Measurements from ENCODE around the gene USP17L19. TPM values are rescaled to one million over a fixed set of nuclear protein-coding genes. Genes with fewer than 3 reads are reported as not detected.

The USP17L19 gene
- total and polyA plus RNA-seq, 3 experiments from 2014 or later: not detected

Other genes with a start within 250 kb of the USP17L19 start
- gene FAM90A26, start 83.0 kb upstream of the USP17L19 start, total RNA-seq: not detected
- gene FAM90A26, start 83.0 kb upstream of the USP17L19 start, polyA plus RNA-seq: not detected
- gene USP17L10, start 42.7 kb upstream of the USP17L19 start, total RNA-seq: not detected
- gene USP17L10, start 42.7 kb upstream of the USP17L19 start, polyA plus RNA-seq: not detected
- under 1 TPM in 1 of 2 experiments, not detected in 1; 0.13 TPM for gene USP17L11, start 38.0 kb upstream of the USP17L19 start, total RNA-seq
- not detected for gene USP17L11, start 38.0 kb upstream of the USP17L19 start, polyA plus RNA-seq
- gene USP17L12, start 33.2 kb upstream of the USP17L19 start, total RNA-seq: not detected
- gene USP17L12, start 33.2 kb upstream of the USP17L19 start, polyA plus RNA-seq: not detected
- gene USP17L13, start 28.5 kb upstream of the USP17L19 start, total RNA-seq: not detected
- not detected for gene USP17L13, start 28.5 kb upstream of the USP17L19 start, polyA plus RNA-seq
- not detected for gene USP17L15, start 19.0 kb upstream of the USP17L19 start, total RNA-seq
- gene USP17L15, start 19.0 kb upstream of the USP17L19 start, polyA plus RNA-seq: not detected
- not detected for gene USP17L17, start 9.5 kb upstream of the USP17L19 start, total RNA-seq
- gene USP17L17, start 9.5 kb upstream of the USP17L19 start, polyA plus RNA-seq: not detected
- gene USP17L18, start 4.7 kb upstream of the USP17L19 start, total RNA-seq: not detected
- gene USP17L18, start 4.7 kb upstream of the USP17L19 start, polyA plus RNA-seq: not detected
- not detected for gene USP17L20, start 4.7 kb downstream of the USP17L19 start, total RNA-seq
- gene USP17L20, start 4.7 kb downstream of the USP17L19 start, polyA plus RNA-seq: not detected
- gene USP17L21, start 9.5 kb downstream of the USP17L19 start, total RNA-seq: not detected
- gene USP17L21, start 9.5 kb downstream of the USP17L19 start, polyA plus RNA-seq: not detected
- gene USP17L22, start 14.2 kb downstream of the USP17L19 start, total RNA-seq: not detected
- gene USP17L22, start 14.2 kb downstream of the USP17L19 start, polyA plus RNA-seq: not detected
- not detected for gene USP17L24, start 71.8 kb downstream of the USP17L19 start, total RNA-seq
- gene USP17L24, start 71.8 kb downstream of the USP17L19 start, polyA plus RNA-seq: not detected
- gene USP17L25, start 76.5 kb downstream of the USP17L19 start, total RNA-seq: not detected
- gene USP17L25, start 76.5 kb downstream of the USP17L19 start, polyA plus RNA-seq: not detected
- not detected for gene USP17L26, start 81.3 kb downstream of the USP17L19 start, total RNA-seq
- not detected for gene USP17L26, start 81.3 kb downstream of the USP17L19 start, polyA plus RNA-seq
- not detected for gene USP17L5, start 86.0 kb downstream of the USP17L19 start, total RNA-seq
- gene USP17L5, start 86.0 kb downstream of the USP17L19 start, polyA plus RNA-seq: not detected
- gene USP17L27, start 90.8 kb downstream of the USP17L19 start, total RNA-seq: not detected
- gene USP17L27, start 90.8 kb downstream of the USP17L19 start, polyA plus RNA-seq: not detected
- not detected for gene USP17L28, start 95.5 kb downstream of the USP17L19 start, total RNA-seq
- gene USP17L28, start 95.5 kb downstream of the USP17L19 start, polyA plus RNA-seq: not detected
- gene USP17L29, start 100.3 kb downstream of the USP17L19 start, total RNA-seq: not detected
- gene USP17L29, start 100.3 kb downstream of the USP17L19 start, polyA plus RNA-seq: not detected
- gene USP17L30, start 109.8 kb downstream of the USP17L19 start, total RNA-seq: not detected
- gene USP17L30, start 109.8 kb downstream of the USP17L19 start, polyA plus RNA-seq: not detected
- gene DEFB131A, start 191.0 kb downstream of the USP17L19 start, total RNA-seq: not detected
- gene DEFB131A, start 191.0 kb downstream of the USP17L19 start, polyA plus RNA-seq: not detected